Subcutaneous adipose tissue (tissue), 4 donors: ENCODE measurements around the gene CPXM2. TPM values are rescaled to one million over a fixed set of nuclear protein-coding genes. Genes with fewer than 3 reads are reported as not detected.

Experiments used
- total RNA-seq, 4 donors: library from RNA; depleted of rRNA; stranded (reverse); fragments of >200 nt; gene quantifications; one replicate each; pipeline ENCODE4 v1.1.0, GENCODE V29; 2016
- TF ChIP-seq, protein P1 (sequence below): fragments of 450-650 bp; IDR thresholded peaks from one replicate; pipeline ENCODE4 v1.5.1; 2016; ENCODE audit warnings: low read depth, mild to moderate bottlenecking, control low read depth, antibody characterized with exemption, moderate library complexity

The CPXM2 gene
- total RNA-seq, 4 donors from 2014 or later, result 4.4 to 11.7 (median 6.7) TPM

DNA sequence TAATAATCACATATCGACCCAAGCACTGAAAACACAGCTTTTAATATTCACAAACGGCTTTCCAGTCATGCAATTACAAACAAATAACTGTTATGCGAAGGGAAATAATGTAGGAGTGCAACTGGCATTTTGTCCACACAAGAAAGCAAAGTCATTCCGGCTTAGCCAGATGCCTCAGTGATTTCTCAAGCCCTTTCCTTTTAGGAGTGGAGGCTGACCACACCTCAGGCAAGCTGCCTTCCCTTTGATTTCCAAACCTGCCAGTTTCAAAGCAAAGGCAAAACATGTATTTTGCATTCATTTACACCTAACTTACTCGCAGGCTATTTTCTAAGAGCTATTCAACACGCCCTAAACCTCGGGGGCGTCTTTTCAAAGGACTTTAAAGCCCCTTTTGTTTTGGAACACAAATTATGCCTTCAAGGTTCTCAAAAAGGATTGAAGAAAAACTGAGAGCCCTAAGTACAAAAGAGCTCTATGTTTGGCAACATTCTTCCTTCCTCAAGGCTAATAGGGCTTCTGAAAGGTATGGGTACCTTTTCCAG lies 109.6 kb downstream of the CPXM2 start:
- TF ChIP-seq, protein P1, sequence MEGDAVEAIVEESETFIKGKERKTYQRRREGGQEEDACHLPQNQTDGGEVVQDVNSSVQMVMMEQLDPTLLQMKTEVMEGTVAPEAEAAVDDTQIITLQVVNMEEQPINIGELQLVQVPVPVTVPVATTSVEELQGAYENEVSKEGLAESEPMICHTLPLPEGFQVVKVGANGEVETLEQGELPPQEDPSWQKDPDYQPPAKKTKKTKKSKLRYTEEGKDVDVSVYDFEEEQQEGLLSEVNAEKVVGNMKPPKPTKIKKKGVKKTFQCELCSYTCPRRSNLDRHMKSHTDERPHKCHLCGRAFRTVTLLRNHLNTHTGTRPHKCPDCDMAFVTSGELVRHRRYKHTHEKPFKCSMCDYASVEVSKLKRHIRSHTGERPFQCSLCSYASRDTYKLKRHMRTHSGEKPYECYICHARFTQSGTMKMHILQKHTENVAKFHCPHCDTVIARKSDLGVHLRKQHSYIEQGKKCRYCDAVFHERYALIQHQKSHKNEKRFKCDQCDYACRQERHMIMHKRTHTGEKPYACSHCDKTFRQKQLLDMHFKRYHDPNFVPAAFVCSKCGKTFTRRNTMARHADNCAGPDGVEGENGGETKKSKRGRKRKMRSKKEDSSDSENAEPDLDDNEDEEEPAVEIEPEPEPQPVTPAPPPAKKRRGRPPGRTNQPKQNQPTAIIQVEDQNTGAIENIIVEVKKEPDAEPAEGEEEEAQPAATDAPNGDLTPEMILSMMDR, result no peak

DNA sequence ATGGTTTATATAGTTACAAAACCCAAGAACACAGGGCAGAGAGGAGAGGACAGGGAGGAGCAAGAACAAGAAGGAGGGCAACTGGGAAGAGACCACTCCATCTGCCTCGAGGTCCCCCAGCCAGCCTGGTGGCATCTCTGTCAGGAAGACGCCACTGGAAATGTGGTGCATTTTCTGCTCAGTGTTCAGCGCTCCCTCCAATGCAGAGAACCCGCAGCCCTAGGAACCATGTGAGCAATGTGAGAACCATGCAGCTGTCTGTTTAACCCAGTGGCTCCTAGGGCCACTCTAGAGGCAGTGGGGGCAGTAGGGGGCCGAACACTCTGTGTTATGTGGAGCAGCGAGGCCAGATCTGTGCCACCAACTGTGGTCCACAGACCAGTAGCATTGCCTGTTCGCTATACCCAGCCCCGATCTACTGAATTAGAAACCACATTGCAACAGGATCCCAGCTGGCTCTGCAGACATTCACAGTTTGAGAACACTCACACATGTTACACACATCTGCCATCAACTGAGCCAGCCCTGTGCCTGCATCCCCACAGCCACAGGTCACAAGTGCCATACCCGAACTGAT lies 110.2 kb downstream of the CPXM2 start:
- TF ChIP-seq, protein P1, result no peak

DNA sequence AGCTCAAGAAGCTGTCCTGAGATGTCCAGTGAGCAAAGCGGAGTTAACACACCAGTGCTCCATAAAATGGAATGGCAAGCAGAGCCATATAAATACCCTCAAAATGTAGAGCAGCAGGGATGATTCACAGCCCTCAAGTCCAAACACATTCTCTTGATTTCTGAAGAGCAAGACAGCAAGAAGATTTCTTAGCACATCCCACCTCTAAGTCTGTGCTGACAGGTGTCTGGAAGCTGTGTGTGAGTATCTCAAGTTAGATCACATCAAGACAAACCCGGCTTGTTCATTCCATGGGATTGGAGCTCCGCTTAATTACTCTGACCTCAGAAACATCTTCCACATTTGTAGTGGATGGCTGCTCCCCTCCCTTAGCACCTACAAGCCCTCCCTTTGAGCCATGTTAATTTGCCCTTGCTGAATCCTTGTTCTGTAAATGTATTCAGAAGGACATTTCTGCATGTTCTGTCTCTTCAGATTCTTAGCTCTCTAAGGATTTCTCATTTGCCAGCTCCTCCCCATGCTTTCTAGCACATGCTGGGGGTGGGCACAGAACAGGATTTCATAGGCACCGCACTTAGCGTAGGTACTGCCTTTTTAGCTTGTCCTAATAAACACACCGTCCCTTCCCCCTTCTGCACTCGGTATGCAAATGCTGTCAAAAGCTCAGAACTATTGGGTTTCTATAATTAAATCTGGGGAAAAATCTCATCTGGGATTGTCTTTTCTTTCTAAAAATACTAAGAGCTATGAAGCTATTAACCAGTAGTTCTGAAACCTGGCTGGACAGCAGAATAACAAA lies 112.7 kb downstream of the CPXM2 start:
- TF ChIP-seq, protein P1, result no peak

DNA sequence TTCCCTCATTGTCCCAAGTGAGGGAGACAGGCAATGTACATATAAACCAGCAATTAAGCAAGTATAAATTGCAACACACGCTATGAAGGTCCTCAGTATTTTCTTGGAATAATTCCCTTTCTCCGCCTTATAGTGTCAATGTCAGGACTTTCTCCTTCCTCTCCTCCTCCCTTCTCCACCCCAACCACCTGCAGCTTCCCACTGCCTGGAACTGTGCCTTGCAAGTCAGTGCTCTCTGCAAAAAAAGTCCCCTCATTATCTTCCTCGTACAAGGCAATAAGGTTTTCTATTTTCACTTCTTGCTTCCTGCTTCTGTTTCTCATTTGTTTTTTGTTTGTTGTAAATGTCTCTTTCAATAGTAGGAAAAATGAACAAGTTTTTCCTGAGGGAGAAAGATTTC lies 113.7 kb downstream of the CPXM2 start:
- TF ChIP-seq, protein P1, result no peak

DNA sequence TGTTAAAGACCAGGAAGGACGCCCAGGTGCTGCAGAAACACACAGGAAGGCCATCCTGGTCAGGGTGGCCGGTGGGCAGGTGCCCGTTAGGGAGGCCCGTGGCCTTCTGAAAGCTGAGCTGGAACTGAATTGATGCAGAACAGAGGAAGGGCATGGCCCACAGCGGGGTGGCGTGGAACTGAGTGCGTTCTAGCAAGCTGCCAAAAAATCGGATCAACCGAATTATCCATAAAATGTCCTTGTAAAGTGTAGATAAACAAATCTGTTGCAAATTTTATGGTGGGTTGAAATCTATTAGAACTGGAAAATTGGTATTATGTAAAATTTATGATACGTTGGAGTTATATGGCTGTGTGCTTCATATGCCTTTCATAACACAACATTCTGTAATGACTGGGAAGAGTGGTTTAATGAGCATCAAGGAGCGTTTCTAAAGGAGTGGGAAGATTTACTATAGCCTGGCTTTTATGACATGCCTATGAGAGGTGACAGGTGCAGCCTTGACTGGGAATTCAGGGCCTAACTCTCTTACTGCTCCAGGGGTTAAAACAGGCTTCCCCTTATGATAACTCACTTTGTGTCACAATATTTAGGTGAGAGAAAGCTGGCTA lies 117.4 kb downstream of the CPXM2 start:
- TF ChIP-seq, protein P1, result no peak

DNA sequence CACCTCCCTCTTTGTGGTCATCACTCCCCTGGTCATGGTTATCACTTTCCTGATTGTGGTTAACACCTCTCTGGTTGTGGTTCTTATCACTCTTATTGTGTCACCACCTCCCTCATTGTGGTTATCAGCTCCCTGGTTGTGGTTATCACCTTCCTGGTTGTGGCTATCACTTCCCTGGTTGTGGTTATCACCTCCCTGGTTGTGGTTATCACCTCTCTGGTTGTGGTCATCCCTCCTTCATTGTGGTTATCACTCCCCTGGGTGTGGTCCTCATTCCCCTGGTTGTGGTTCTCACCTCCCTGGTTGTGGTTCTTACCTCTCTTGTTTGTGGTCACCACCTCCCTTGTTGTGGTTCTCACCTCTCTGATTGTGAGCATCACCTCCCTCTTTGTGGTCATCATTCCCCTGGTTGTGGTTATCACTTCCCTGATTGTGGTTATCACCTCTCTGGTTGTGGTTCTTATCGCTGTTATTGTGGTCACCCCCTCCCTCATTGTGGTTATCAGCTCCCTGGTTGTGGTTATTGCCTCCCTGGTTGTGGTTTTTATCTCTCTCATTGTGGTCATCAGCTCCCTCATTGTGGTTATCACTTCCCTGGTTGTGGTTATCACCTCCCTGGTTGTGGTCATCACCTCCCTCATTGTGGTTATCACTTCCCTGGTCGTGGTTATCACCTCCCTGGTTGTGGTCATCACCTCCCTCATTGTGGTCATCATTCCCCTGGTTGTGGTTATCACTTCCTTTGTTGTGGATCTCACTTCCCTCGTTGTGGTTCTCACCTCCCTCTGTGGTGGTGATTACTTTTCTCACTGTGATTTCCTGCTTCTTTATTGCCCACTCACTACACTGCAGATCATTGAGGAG lies 118.7 kb downstream of the CPXM2 start:
- TF ChIP-seq, protein P1, result no peak
